Placental epithelial cell (primary cell): ENCODE data around the gene PRLHR. TPM values are rescaled to one million over a fixed set of nuclear protein-coding genes. Genes with fewer than 3 reads are reported as not detected.

Experiments used
- total RNA-seq: library from RNA; depleted of rRNA; stranded (reverse); fragments of >200 nt; gene quantifications from 2 replicates; pipeline ENCODE4 v1.2.3, GENCODE V29; 2012

Gene PRLHR
- under 0.01 TPM in 1 of 2 replicates, not detected in the other for total RNA-seq

DNA sequence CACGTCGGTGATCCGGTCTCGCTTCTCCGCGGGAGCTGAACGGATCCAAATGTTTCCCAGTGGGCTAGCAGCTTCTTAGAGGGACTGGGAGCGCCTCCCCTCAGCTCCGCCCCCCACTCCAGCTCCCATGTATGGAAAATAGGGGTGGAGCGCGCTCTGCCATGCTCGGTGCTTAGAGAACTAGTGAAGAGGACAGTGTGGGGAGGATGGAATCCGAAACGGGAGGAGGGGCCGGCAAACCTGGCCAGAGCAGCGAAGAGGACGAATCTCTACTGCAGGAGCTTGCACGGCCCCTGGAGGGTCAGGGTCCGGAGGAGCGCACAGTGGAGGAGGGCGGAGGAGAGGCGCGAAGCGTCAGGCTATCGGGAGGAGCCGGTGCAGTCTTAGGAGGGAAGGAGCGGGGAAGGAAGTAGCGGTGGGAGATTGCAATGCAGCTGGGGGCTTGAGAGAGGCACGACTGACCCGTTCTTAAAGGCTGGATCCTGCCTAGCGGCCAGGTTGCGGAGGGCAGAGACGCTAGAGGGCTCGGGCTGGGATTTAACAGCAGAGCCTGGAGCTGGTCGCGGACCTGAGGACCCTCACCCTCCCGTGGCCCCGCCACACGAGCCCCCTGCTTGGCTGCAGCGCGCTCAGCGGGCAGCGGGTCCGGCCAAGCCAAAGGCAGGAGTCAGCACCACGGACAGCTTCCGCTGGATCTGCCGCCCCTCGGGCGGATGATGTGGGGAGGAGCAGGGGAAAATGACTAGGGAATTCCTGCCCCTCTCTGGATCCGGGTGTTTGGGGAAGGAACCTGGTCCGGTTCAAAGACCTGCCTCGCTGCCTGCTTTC is at the start of gene PRLHR:
Gene PRLHR, minus strand, starts transcription at position 51 of the 828 bp plus-strand sequence. CDS start 404 bp downstream, outside the sequence.

Other genes starting within 250 kb of the PRLHR start
- gene CACUL1, start 159.3 kb upstream of the PRLHR start, total RNA-seq: 49.5 and 53.9 TPM in 2 replicates